GM19240 (cell line): ENCODE results near the gene RHOV.

Experiments used
- DNase-seq: peaks from one replicate; pipeline ENCODE4 v3.0.0; 2011; ENCODE audit warnings: low spot score; ENCODE audit not compliant: insufficient read length

Gene RHOV

GRCh38 chr15:40846841-40847222 lies 27.2 kb downstream of the RHOV start:
- no peak for DNase-seq

GRCh38 chr15:40845511-40846284 lies 28.3 kb downstream of the RHOV start:
- DNase-seq = no peak

GRCh38 chr15:40845036-40845435 lies 29.0 kb downstream of the RHOV start:
- DNase-seq = no peak

- DNase-seq = no peak
Measured at GRCh38 chr15:40844696-40845030, 29.4 kb downstream of the RHOV start.

GRCh38 chr15:40843885-40844695 lies 29.9 kb downstream of the RHOV start, which contains the start of gene SPINT1:
TSS of gene SPINT1 (plus strand) at chr15:40844048. CDS start at chr15:40844555, 507 bp downstream.
- no peak for DNase-seq

- DNase-seq = no peak
Measured at GRCh38 chr15:40843261-40843884, 30.7 kb downstream of the RHOV start.

GRCh38 chr15:40841741-40842140 lies 32.3 kb downstream of the RHOV start:
- no peak for DNase-seq

- no peak for DNase-seq
Measured at GRCh38 chr15:40838756-40839155, 35.3 kb downstream of the RHOV start.

- DNase-seq = no peak
Measured at GRCh38 chr15:40836020-40836419, 38.0 kb downstream of the RHOV start.

- DNase-seq = no peak
Measured at GRCh38 chr15:40832903-40833302, 41.1 kb downstream of the RHOV start.

- DNase-seq = no peak
Measured at GRCh38 chr15:40831861-40832260, 42.2 kb downstream of the RHOV start.

- no peak for DNase-seq
Measured at GRCh38 chr15:40830884-40831283, 43.1 kb downstream of the RHOV start.

- no peak for DNase-seq
Measured at GRCh38 chr15:40829115-40829514, 44.9 kb downstream of the RHOV start.

GRCh38 chr15:40828447-40829036 lies 45.5 kb downstream of the RHOV start, which contains the start of gene PPP1R14D:
TSS of gene PPP1R14D (minus strand) at chr15:40828708. CDS start at chr15:40828641, 67 bp downstream.
- DNase-seq = no peak

GRCh38 chr15:40826423-40827075 lies 47.5 kb downstream of the RHOV start:
- no peak for DNase-seq

- no peak for DNase-seq
Measured at GRCh38 chr15:40825661-40826422, 48.2 kb downstream of the RHOV start.

GRCh38 chr15:40823572-40824343 lies 50.3 kb downstream of the RHOV start:
- no peak for DNase-seq
